HL-60 (cell line): ENCODE results near the gene DNAH5.

ENCODE experiments used
- DNase-seq, 2 experiments: peaks; one replicate each; pipeline ENCODE4 v3.0.0-alpha.2; 2010 to 2020; ENCODE audit warnings: low read depth in 1 of 2, low spot score in 1 of 2
- H3K27ac ChIP-seq: fragments of 250-450 bp; sonication (Bioruptor Pico); replicated peaks from 2 replicates; pipeline ENCODE4 v1.5.1; 2020; ENCODE audit warnings: mild to moderate bottlenecking, moderate library complexity
- H3K27me3 ChIP-seq: fragments of 250-450 bp; sonication (Bioruptor Pico); 2 replicates; pipeline ENCODE4 v1.5.1; 2021; ENCODE audit warnings: mild to moderate bottlenecking, moderate library complexity; ENCODE audit not compliant: insufficient read depth, poor library complexity, severe bottlenecking
- H3K4me3 ChIP-seq: replicated peaks from 2 replicates; pipeline ENCODE4 v1.5.1; 2011; ENCODE audit warnings: mild to moderate bottlenecking, control low read depth, low read length; ENCODE audit not compliant: insufficient read depth
- GABPA ChIP-seq: IDR thresholded peaks from 2 replicates; pipeline ENCODE4 v1.6.1; 2012; ENCODE audit warnings: low read depth
- POLR2AphosphoS5 ChIP-seq: IDR thresholded peaks from 2 replicates; pipeline ENCODE4 v1.6.1; 2012; ENCODE audit warnings: low read depth
- SPI1 ChIP-seq: IDR thresholded peaks from 2 replicates; pipeline ENCODE4 v1.6.1; 2012; ENCODE audit warnings: low read depth, mild to moderate bottlenecking, borderline replicate concordance
- TF ChIP-seq, protein P1 (sequence below): IDR thresholded peaks from 2 replicates; pipeline ENCODE4 v1.6.1; 2012; ENCODE audit warnings: low read depth; ENCODE audit not compliant: insufficient replicate concordance
- TF ChIP-seq, protein P2 (sequence below): IDR thresholded peaks from one replicate; pipeline ENCODE4 v1.5.1; 2011; ENCODE audit warnings: low read length, control low read depth, inconsistent platforms; ENCODE audit not compliant: insufficient read depth

Gene DNAH5

GRCh38 chr5:13785781-13786415 lies 158.6 kb downstream of the DNAH5 start:
- no peak overlapping the region for H3K4me3 ChIP-seq
- TF ChIP-seq SPI1 (no peak), GABPA (no peak), POLR2AphosphoS5 (no peak)
- TF ChIP-seq, protein P1, sequence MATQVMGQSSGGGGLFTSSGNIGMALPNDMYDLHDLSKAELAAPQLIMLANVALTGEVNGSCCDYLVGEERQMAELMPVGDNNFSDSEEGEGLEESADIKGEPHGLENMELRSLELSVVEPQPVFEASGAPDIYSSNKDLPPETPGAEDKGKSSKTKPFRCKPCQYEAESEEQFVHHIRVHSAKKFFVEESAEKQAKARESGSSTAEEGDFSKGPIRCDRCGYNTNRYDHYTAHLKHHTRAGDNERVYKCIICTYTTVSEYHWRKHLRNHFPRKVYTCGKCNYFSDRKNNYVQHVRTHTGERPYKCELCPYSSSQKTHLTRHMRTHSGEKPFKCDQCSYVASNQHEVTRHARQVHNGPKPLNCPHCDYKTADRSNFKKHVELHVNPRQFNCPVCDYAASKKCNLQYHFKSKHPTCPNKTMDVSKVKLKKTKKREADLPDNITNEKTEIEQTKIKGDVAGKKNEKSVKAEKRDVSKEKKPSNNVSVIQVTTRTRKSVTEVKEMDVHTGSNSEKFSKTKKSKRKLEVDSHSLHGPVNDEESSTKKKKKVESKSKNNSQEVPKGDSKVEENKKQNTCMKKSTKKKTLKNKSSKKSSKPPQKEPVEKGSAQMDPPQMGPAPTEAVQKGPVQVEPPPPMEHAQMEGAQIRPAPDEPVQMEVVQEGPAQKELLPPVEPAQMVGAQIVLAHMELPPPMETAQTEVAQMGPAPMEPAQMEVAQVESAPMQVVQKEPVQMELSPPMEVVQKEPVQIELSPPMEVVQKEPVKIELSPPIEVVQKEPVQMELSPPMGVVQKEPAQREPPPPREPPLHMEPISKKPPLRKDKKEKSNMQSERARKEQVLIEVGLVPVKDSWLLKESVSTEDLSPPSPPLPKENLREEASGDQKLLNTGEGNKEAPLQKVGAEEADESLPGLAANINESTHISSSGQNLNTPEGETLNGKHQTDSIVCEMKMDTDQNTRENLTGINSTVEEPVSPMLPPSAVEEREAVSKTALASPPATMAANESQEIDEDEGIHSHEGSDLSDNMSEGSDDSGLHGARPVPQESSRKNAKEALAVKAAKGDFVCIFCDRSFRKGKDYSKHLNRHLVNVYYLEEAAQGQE = no peak
- TF ChIP-seq, protein P2, sequence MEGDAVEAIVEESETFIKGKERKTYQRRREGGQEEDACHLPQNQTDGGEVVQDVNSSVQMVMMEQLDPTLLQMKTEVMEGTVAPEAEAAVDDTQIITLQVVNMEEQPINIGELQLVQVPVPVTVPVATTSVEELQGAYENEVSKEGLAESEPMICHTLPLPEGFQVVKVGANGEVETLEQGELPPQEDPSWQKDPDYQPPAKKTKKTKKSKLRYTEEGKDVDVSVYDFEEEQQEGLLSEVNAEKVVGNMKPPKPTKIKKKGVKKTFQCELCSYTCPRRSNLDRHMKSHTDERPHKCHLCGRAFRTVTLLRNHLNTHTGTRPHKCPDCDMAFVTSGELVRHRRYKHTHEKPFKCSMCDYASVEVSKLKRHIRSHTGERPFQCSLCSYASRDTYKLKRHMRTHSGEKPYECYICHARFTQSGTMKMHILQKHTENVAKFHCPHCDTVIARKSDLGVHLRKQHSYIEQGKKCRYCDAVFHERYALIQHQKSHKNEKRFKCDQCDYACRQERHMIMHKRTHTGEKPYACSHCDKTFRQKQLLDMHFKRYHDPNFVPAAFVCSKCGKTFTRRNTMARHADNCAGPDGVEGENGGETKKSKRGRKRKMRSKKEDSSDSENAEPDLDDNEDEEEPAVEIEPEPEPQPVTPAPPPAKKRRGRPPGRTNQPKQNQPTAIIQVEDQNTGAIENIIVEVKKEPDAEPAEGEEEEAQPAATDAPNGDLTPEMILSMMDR = no peak
- no peak for DNase-seq
- no peaks in the 10 kb centered on the region for H3K27me3 ChIP-seq
- no peak overlapping the region for H3K27ac ChIP-seq

GRCh38 chr5:13783726-13784125 lies 160.8 kb downstream of the DNAH5 start:
- H3K4me3 ChIP-seq = no peak overlapping the region
- DNase-seq = no peak
- TF ChIP-seq SPI1 (no peak), POLR2AphosphoS5 (no peak), GABPA (no peak)
- TF ChIP-seq, protein P2 = no peak
- TF ChIP-seq, protein P1 = no peak
- no peaks in the 10 kb centered on the region for H3K27me3 ChIP-seq
- no peak overlapping the region for H3K27ac ChIP-seq

DNA sequence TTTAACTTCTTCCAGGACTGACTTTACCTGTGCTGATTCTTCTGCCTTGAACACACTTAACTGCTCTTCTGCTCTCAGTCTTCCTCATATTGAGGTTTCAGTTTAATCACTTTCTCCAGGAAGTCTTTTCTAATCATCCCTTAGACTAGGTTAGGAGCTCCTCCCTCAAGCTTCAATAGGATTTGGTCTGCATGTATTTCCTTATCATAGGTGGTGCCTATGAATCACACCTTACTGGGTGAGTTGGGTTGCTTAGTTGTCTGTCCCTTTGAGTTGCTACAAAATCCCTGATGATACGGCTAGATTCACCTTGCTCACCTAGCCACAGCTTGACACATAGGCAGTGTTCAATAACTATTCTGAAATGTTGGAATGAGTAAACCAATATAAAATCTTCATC lies 164.4 kb downstream of the DNAH5 start:
- TF ChIP-seq POLR2AphosphoS5 = no peak
- no peak for TF ChIP-seq GABPA
- TF ChIP-seq, protein P2 = no peak
- no peak for TF ChIP-seq SPI1
- TF ChIP-seq, protein P1 = no peak
- no peak overlapping the region for H3K27ac ChIP-seq
- no peak for DNase-seq
- no peak overlapping the region for H3K4me3 ChIP-seq
- H3K27me3 ChIP-seq = no peaks in the 10 kb centered on the region
